ENCODE data around the gene ALDH4A1. TPM values are rescaled to one million over a fixed set of nuclear protein-coding genes. Genes with fewer than 3 reads are reported as not detected.

ALDH4A1 gene
- total and polyA plus RNA-seq, 4 donors: 4.8 to 12.7 (median 9.5) TPM

DNA sequence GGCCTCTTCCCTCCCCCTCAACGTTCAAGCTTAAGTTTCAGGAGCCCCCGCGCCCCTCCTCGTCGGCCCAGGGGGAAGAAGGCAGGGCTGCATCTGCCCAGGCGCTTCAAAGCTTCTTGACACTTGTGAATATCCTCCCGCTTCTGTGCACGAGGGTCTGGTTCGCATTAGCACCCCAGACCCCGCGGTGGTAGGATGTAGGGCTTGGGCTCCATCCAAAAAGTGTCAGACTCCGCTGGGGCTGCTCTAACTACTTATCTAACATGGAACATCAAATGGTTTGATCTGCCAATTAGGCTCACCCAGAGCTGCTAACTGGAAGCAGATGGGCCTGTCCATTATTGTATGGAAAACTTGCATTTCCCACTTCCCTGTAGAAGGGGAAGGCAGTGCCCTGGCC lies 71.8 kb downstream of the ALDH4A1 start:
- H3K4me3 ChIP-seq (ENCODE audit: low read length in 2 of 2): no peak overlapping the region

DNA sequence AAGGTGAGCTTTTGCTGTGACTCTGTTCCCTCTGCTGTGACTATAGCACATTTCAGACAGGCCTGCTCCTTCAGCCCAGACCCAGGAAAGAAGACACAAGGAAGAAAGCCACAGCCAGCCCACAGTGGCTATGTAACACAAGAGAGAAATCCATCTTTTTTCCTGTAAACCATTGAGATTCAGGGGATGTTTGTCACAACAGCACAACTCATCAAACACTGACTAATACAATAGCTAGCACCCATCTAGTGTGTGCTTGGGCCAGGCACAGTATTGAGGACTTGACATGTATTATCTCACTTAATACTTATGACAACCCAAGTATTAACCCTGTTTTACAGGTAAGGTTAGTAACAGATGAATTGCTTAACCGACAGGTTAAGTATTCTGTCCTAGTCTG lies 72.7 kb downstream of the ALDH4A1 start:
- H3K27me3 ChIP-seq (ENCODE audit: control insufficient read depth in 1 of 2, insufficient read depth in 2 of 2, low read length in 1 of 2): no peaks in the 10 kb centered on the region
- peaks cover 7% of the 10 kb centered on the region for H3K9me3 ChIP-seq (ENCODE audit: control insufficient read depth, low read length)
- ATAC-seq (ENCODE audit: low FRiP score) (no peak), DNase-seq (no peak)
- H3K27ac ChIP-seq (ENCODE audit: low read depth in 1 of 2, low read length in 2 of 2): no peak overlapping the region
- intact Hi-C loops (cut with DNase I): no loop called here
- WGBS, 2 donors: 93 to 94% methylated on average over 1 of the region's 1 CpG
- H3K36me3 ChIP-seq (ENCODE audit: control insufficient read depth in 1 of 2, insufficient read depth in 2 of 2, low read length in 1 of 2): no peaks in the 10 kb centered on the region
- no peaks in the 10 kb centered on the region for H3K4me1 ChIP-seq (ENCODE audit: control insufficient read depth in 1 of 2, insufficient read depth in 2 of 2, low read length in 2 of 2)
- H3K4me3 ChIP-seq (ENCODE audit: low read length in 2 of 2): no peak overlapping the region

More for the DNA sequence above, 71.8 kb downstream of the ALDH4A1 start:
- Histone ChIP-seq H3K27ac (ENCODE audit: low read depth in 1 of 2, low read length in 2 of 2) (no peak overlapping the region), H3K36me3 (ENCODE audit: control insufficient read depth in 1 of 2, insufficient read depth in 2 of 2, low read length in 1 of 2) (no peaks in the 10 kb centered on the region), H3K4me1 (ENCODE audit: control insufficient read depth in 1 of 2, insufficient read depth in 2 of 2, low read length in 2 of 2) (no peaks in the 10 kb centered on the region), H3K9me3 (ENCODE audit: control insufficient read depth, low read length) (peaks cover 7% of the 10 kb centered on the region), H3K27me3 (ENCODE audit: control insufficient read depth in 1 of 2, insufficient read depth in 2 of 2, low read length in 1 of 2) (no peaks in the 10 kb centered on the region)
- intact Hi-C loops (cut with DNase I): no loop called here
- WGBS, 2 donors: 38 to 69% methylated on average over 9 to 12 of the region's 12 CpGs
- DNase-seq (no peak), ATAC-seq (ENCODE audit: low FRiP score) (no peak)

DNA sequence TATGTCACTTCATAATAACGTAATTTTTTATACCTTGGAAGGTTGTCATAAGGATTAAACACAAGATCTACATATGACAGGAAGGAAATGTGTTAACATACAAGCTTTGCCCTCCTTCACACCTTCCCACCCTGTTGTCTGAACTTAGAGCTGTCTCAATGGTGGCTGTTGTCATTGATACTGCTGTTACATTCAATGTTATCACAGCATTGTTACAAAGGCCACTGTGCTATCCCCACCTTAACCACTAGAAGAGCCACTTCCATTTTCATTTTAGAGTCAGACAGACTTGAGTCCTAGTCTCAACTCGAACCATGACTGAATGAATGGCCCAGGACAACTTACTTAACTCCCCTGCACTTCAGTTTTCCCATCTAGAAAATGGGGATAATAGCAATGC lies 74.1 kb downstream of the ALDH4A1 start:
- Histone ChIP-seq H3K27me3 (ENCODE audit: control insufficient read depth in 1 of 2, insufficient read depth in 2 of 2, low read length in 1 of 2) (no peaks in the 10 kb centered on the region), H3K4me3 (ENCODE audit: low read length in 2 of 2) (no peak overlapping the region), H3K9me3 (ENCODE audit: control insufficient read depth, low read length) (peaks cover 7% of the 10 kb centered on the region), H3K4me1 (ENCODE audit: control insufficient read depth in 1 of 2, insufficient read depth in 2 of 2, low read length in 2 of 2) (no peaks in the 10 kb centered on the region), H3K27ac (ENCODE audit: low read depth in 1 of 2, low read length in 2 of 2) (no peak overlapping the region), H3K36me3 (ENCODE audit: control insufficient read depth in 1 of 2, insufficient read depth in 2 of 2, low read length in 1 of 2) (no peaks in the 10 kb centered on the region)
- intact Hi-C loops (cut with DNase I): no loop called here
- no peak for ATAC-seq (ENCODE audit: low FRiP score)
- no peak for DNase-seq
- 55 to 62% methylated on average over 2 of the region's 2 CpGs for WGBS, 2 donors

DNA sequence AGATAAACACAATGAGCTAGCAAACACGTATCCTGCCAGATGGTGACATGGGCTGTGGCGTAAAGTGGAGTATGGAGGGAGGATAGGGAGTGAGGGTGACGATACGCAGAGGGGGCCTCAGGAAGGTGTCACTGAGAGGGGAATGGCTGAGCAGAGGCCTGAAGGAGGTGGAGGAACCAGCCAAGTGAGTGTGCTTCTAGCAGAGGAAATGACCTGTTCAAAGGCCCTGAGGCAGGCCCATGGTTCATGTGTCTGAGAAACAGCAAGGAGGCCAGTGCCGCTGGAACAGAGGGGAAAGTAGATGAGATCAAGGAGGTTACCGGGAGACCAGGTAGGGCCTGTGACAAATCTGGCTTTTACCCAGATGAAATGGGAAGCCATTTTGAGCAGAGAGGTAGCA lies 78.9 kb downstream of the ALDH4A1 start:
- Histone ChIP-seq H3K36me3 (ENCODE audit: control insufficient read depth in 1 of 2, insufficient read depth in 2 of 2, low read length in 1 of 2) (no peaks in the 10 kb centered on the region), H3K27ac (ENCODE audit: low read depth in 1 of 2, low read length in 2 of 2) (no peak overlapping the region), H3K9me3 (ENCODE audit: control insufficient read depth, low read length) (no peaks in the 10 kb centered on the region), H3K4me1 (ENCODE audit: control insufficient read depth in 1 of 2, insufficient read depth in 2 of 2, low read length in 2 of 2) (no peaks in the 10 kb centered on the region), H3K4me3 (ENCODE audit: low read length in 2 of 2) (no peak overlapping the region), H3K27me3 (ENCODE audit: control insufficient read depth in 1 of 2, insufficient read depth in 2 of 2, low read length in 1 of 2) (no peaks in the 10 kb centered on the region)
- intact Hi-C loops (cut with DNase I): loop anchor here in 1 of 2 donors (5.0 kb wide), 1 partner anchor 231 kb away; no protein-coding TSS in a partner anchor
- DNase-seq (peak in 1 of 2 donors; percentile 55), ATAC-seq (ENCODE audit: low FRiP score) (no peak)
- WGBS, 2 donors: 92 to 96% methylated on average over 6 of the region's 6 CpGs

Small RNA genes lying within 50 kb of the gene (microRNA-seq; reads per million reads assigned to microRNA genes)
- gene MIR1290 (0 reads per million in 2 donors), gene MIR4695 (0 to 0.60 reads per million in 2 donors)

Other genes starting within 250 kb of the ALDH4A1 start
- gene TAS1R2, start 42.9 kb downstream of the ALDH4A1 start, total RNA-seq: not detected
- gene TAS1R2, start 42.9 kb downstream of the ALDH4A1 start, polyA plus RNA-seq: not detected
- 10 to 100 TPM; 21.5 to 34.7 TPM for gene IFFO2, start 54.1 kb upstream of the ALDH4A1 start, total RNA-seq
- 1 to 10 TPM; 3.9 to 5.4 TPM for gene IFFO2, start 54.1 kb upstream of the ALDH4A1 start, polyA plus RNA-seq